HepG2 (cell line): ENCODE results near the gene IL24. TPM values are rescaled to one million over a fixed set of nuclear protein-coding genes. Genes with fewer than 3 reads are reported as not detected.

ENCODE experiments used
- ATAC-seq: fragments of 200-7000 bp; cut with Tn5 transposase; 3 replicates; pipeline ENCODE4 v1.9.1; 2020; ENCODE audit warnings: mild to moderate bottlenecking, moderate library complexity
- BruUV-seq: library from RNA; stranded (reverse); fragments of 400-500 nt; replicated peaks from 2 replicates; lab custom pipeline; 2021; lab: Mats Ljungman, UMichigan
- CTCF ChIA-PET: fragments of 300-600 bp; formaldehyde crosslinking; extraction: SDS; loops from one replicate; lab custom pipeline; 2021; ENCODE audit warnings: low total read pairs, inconsistent platforms, low intra/inter-chr PET ratio; lab: Yijun Ruan, JAX
- POLR2A ChIA-PET: fragments of 350-600 bp; sonication (Branson Sonifier 250); formaldehyde crosslinking; loops from one replicate; lab custom pipeline; 2020; ENCODE audit warnings: antibody characterized with exemption, inconsistent platforms; lab: Yijun Ruan, JAX
- DNase-seq: peaks from one replicate; pipeline ENCODE4 v3.0.0-alpha.2; 2015; ENCODE audit warnings: low spot score
- FAIRE-seq: peaks from 3 replicates; lab custom pipeline; 2011; peaks lifted over from hg19 to GRCh38; lab: Jason Lieb, UNC
- H2AFZ ChIP-seq: one replicate; pipeline ENCODE4 v1.6.1; 2011; ENCODE audit warnings: low read length, inconsistent platforms
- H3K27ac ChIP-seq: fragments of 300-600 bp; 3 replicates; pipeline ENCODE4 v1.8.0; 2011; ENCODE audit warnings: mixed run types, mild to moderate bottlenecking, mixed read lengths, low read length, inconsistent platforms; ENCODE audit not compliant: insufficient read depth; ENCODE audit errors: extremely low read length
- H3K27me3 ChIP-seq, 2 experiments: fragments of 200-600 bp in 1 of 2; 2 replicates in 1 of 2; 3 replicates in 1 of 2; pipeline versions ENCODE4 v1.6.0 to v1.8.0; 2011; ENCODE audit warnings: low read length in 2 of 2, mild to moderate bottlenecking in 2 of 2, moderate library complexity in 2 of 2, inconsistent platforms in 1 of 2; ENCODE audit not compliant: insufficient read depth in 2 of 2, control insufficient read depth in 1 of 2
- H3K36me3 ChIP-seq, 2 experiments: fragments of 200-600 bp in 1 of 2; replicated peaks in 1 of 2; 2 replicates in 1 of 2; 3 replicates in 1 of 2; pipeline versions ENCODE4 v1.5.1 to v1.8.0; 2011; ENCODE audit warnings: low read length in 2 of 2, inconsistent platforms in 1 of 2; ENCODE audit not compliant: insufficient read depth in 2 of 2, control insufficient read depth in 1 of 2
- H3K4me1 ChIP-seq: 2 replicates; pipeline ENCODE4 v1.5.1; 2012; ENCODE audit warnings: low read length, inconsistent platforms; ENCODE audit not compliant: insufficient read depth
- H3K4me2 ChIP-seq: 2 replicates; pipeline ENCODE4 v1.6.0; 2011; ENCODE audit warnings: low read depth, low read length, inconsistent platforms
- H3K4me3 ChIP-seq, 3 experiments: fragments of 200-600 bp in 1 of 3; sonication (generic), shearing (Covaris generic) in 1 of 3; replicated peaks in 1 of 3; 2 replicates each; pipeline ENCODE4 v1.5.1; 2011 to 2016; ENCODE audit warnings: low read length in 3 of 3, inconsistent platforms in 2 of 3, low read depth in 2 of 3, mild to moderate bottlenecking in 2 of 3, control low read depth in 1 of 3, mixed read lengths in 1 of 3; ENCODE audit not compliant: insufficient read depth in 1 of 3
- H3K79me2 ChIP-seq: one replicate; pipeline ENCODE4 v1.6.1; 2011; ENCODE audit warnings: low read length, inconsistent platforms; ENCODE audit not compliant: insufficient read depth
- H3K9ac ChIP-seq: 2 replicates; pipeline ENCODE4 v1.6.0; 2011; ENCODE audit warnings: mild to moderate bottlenecking, low read depth, low read length, inconsistent platforms; ENCODE audit not compliant: insufficient read depth
- H3K9me3 ChIP-seq: 2 replicates; pipeline ENCODE4 v1.5.1; 2012; ENCODE audit warnings: mild to moderate bottlenecking, low read length
- H4K20me1 ChIP-seq: 2 replicates; pipeline ENCODE4 v1.6.0; 2011; ENCODE audit warnings: inconsistent platforms, mild to moderate bottlenecking, low read length, moderate library complexity; ENCODE audit not compliant: insufficient read depth
- DZIP1 ChIP-seq: sonication (generic); formaldehyde crosslinking; IDR thresholded peaks from 2 replicates; pipeline ENCODE4 v1.5.0; 2020; ENCODE audit warnings: mild to moderate bottlenecking, missing genetic modification reagents
- GATA4 ChIP-seq: sonication (generic); IDR thresholded peaks from 2 replicates; pipeline ENCODE4 v1.6.1; 2016; ENCODE audit warnings: antibody characterized with exemption, low read depth, borderline replicate concordance
- NPAS2 ChIP-seq: sonication (generic); formaldehyde crosslinking; IDR thresholded peaks from 2 replicates; pipeline ENCODE4 v1.8.0; 2022; ENCODE audit warnings: mild to moderate bottlenecking, missing genetic modification reagents, borderline replicate concordance
- PRDM15 ChIP-seq: sonication (generic); formaldehyde crosslinking; IDR thresholded peaks from 2 replicates; pipeline ENCODE4 v1.4.0; 2020; ENCODE audit warnings: missing genetic modification reagents
- REST ChIP-seq, 2 experiments: IDR thresholded peaks; 2 replicates each; pipeline ENCODE4 v1.6.1; 2011 to 2012; ENCODE audit warnings: low read length in 2 of 2, borderline replicate concordance in 1 of 2, low read depth in 1 of 2, mild to moderate bottlenecking in 1 of 2, moderate library complexity in 1 of 2
- SATB2 ChIP-seq: sonication (generic); formaldehyde crosslinking; IDR thresholded peaks from 2 replicates; pipeline ENCODE4 v1.5.0; 2020; ENCODE audit warnings: missing genetic modification reagents
- TEF ChIP-seq: sonication (generic); formaldehyde crosslinking; IDR thresholded peaks from 2 replicates; pipeline ENCODE4 v1.5.0; 2020; ENCODE audit warnings: missing genetic modification reagents
- ZKSCAN1 ChIP-seq: fragments of 150-350 bp; IDR thresholded peaks from 2 replicates; pipeline ENCODE4 v1.6.1; 2014; ENCODE audit warnings: low read length
- ZNF17 ChIP-seq: sonication (generic); formaldehyde crosslinking; IDR thresholded peaks from 2 replicates; pipeline ENCODE4 v1.5.0; 2020; ENCODE audit warnings: mild to moderate bottlenecking, missing genetic modification reagents
- ZNF567 ChIP-seq: sonication (generic); formaldehyde crosslinking; IDR thresholded peaks from 2 replicates; pipeline ENCODE4 v1.8.1; 2023; ENCODE audit warnings: mild to moderate bottlenecking, missing genetic modification reagents, borderline replicate concordance
- ZNF674 ChIP-seq: sonication (generic); formaldehyde crosslinking; IDR thresholded peaks from 2 replicates; pipeline ENCODE4 v1.5.0; 2020; ENCODE audit warnings: low read depth, mild to moderate bottlenecking, missing genetic modification reagents
- WGBS: methylation state at CpG from one replicate; pipeline ENCODE4 v1.1.6; 2017; ENCODE audit warnings: low lambda C conversion rate; 5-methylcytosine and 5-hydroxymethylcytosine counted together
- in situ Hi-C: cut with HindIII; loops from 2 replicates; pipeline ENCODE4 v1.10.0; 2017; ENCODE audit warnings: low pct_unique_long_range_greater_than_20kb; ENCODE audit not compliant: extremely low pct_ligation_motif_present
- intact Hi-C: fragments of 100-400 bp; cut with micrococcal nuclease; formaldehyde crosslinking; loops from one replicate; pipeline ENCODE4 v1.10.0; 2022; ENCODE audit not compliant: unreplicated experiment
- polyA plus RNA-seq, 8 experiments: library from polyadenylated mRNA; depleted of rRNA in 3 of 8; stranded (reverse) in 7 of 8; unstranded in 1 of 8; fragments of >200 nt; fragmentation: Illumina TruSeq in 4 of 8; extraction: Trizol in 4 of 8; gene quantifications; 2 replicates each; pipeline versions ENCODE4 v1.2.1 to v1.2.3, GENCODE V29; 2011 to 2016; ENCODE audit warnings: low read depth in 4 of 8, missing spikeins in 1 of 8, mixed read lengths in 1 of 8; ENCODE audit not compliant: insufficient read depth in 1 of 8
- total RNA-seq, 5 experiments: library from RNA; depleted of rRNA; stranded (reverse); fragments of >200 nt; fragmentation: Illumina TruSeq; extraction: Trizol; gene quantifications; 2 replicates each; pipeline ENCODE4 v1.2.3, GENCODE V29; 2016; ENCODE audit warnings: low read depth in 1 of 5

Gene IL24
- total and polyA plus RNA-seq, 2 of the 13 experiments (the other 11 are each of a cell fraction or from before 2014, with no cell fraction given) = not detected

- Histone ChIP-seq H3K36me3 (no peaks in the 10 kb centered on the region), H3K4me2 (no peak overlapping the region), H4K20me1 (no peaks in the 10 kb centered on the region), H2AFZ (no peak overlapping the region), H3K27me3 (peaks cover 2 to 6% of the 10 kb centered on the region in 2 experiments; a peak in 2 of 5 replicates), H3K27ac (no peak overlapping the region), H3K9ac (no peak overlapping the region), H3K79me2 (no peaks in the 10 kb centered on the region), H3K4me1 (peaks cover 10% of the 10 kb centered on the region), H3K4me3 (no peak overlapping the region), H3K9me3 (no peaks in the 10 kb centered on the region)
- in situ Hi-C loops (no loop called here), intact Hi-C loops (no loop called here)
- POLR2A ChIA-PET = no interaction called here
- no TSS peak for BruUV-seq
- ATAC-seq (no peak), DNase-seq (no peak), FAIRE-seq (no peak)
- WGBS = 63% methylated on average over 3 of the region's 3 CpGs
- CTCF ChIA-PET = interaction anchor here (1.3 kb wide), 1 partner anchor 42 kb away, joined by 3 read pairs; no protein-coding TSS in a partner anchor
- TF ChIP-seq ZNF17 = no peak
- no peak for TF ChIP-seq SATB2 (CRISPR knock-in tag)
- no peak for TF ChIP-seq ZNF567 (CRISPR knock-in tag)
- no peak for TF ChIP-seq GATA4
- TF ChIP-seq DZIP1 (CRISPR knock-in tag) = no peak
- TF ChIP-seq PRDM15 (CRISPR knock-in tag) = no peak
- TF ChIP-seq NPAS2 (CRISPR knock-in tag) = no peak
- no peak for TF ChIP-seq TEF (CRISPR knock-in tag)
- TF ChIP-seq ZKSCAN1 = no peak
- TF ChIP-seq REST (IDR thresholded peaks at IDR 0.05; ENCODE audit: borderline replicate concordance in 1 of 2, low read depth in 1 of 2, low read length in 2 of 2) = no peak
- no peak for TF ChIP-seq ZNF674 (CRISPR knock-in tag)
These were observed 43.3 kb downstream of the IL24 start for GRCh38 chr1:206940588-206940936.
